Muscle layer of duodenum (tissue), 2 donors: Measurements from ENCODE around the gene CERK.
"Not testable (repeated sequence)": the region's sequence is repeated elsewhere in the genome, so short reads cannot be mapped to it uniquely, and the experiment has no call there.

Experiments
- H3K27ac ChIP-seq: one replicate; pipeline ENCODE4 v1.7.0; 2013; ENCODE audit warnings: mild to moderate bottlenecking, low read length
- H3K27me3 ChIP-seq: one replicate; pipeline ENCODE4 v1.7.0; 2013; ENCODE audit warnings: low read depth, mild to moderate bottlenecking, control low read depth, low read length
- H3K36me3 ChIP-seq, 2 donors: one replicate each; pipeline ENCODE4 v1.7.0; 2013; ENCODE audit warnings: low read length in 2 of 2, control low read depth in 1 of 2, mild to moderate bottlenecking in 1 of 2; ENCODE audit not compliant: insufficient read depth in 2 of 2, control insufficient read depth in 1 of 2
- H3K4me1 ChIP-seq, 2 donors: one replicate each; pipeline ENCODE4 v1.7.0; 2013; ENCODE audit warnings: low read length in 2 of 2, mild to moderate bottlenecking in 2 of 2, control low read depth in 1 of 2, moderate library complexity in 1 of 2; ENCODE audit not compliant: insufficient read depth in 2 of 2, control insufficient read depth in 1 of 2
- H3K4me3 ChIP-seq, 2 donors: one replicate each; pipeline ENCODE4 v1.7.0; 2013; ENCODE audit warnings: low read length in 2 of 2, low read depth in 1 of 2, mild to moderate bottlenecking in 1 of 2
- H3K9me3 ChIP-seq, 2 donors: one replicate each; pipeline ENCODE4 v1.7.0; 2013; ENCODE audit warnings: low read length in 2 of 2, control low read depth in 1 of 2, mild to moderate bottlenecking in 1 of 2; ENCODE audit not compliant: control insufficient read depth in 1 of 2
- donor health status: healthy.

The CERK gene

GRCh38 chr22:46634973-46635685, 102.9 kb downstream of the CERK start:
- H3K27me3 ChIP-seq, H3K9me3 ChIP-seq, H3K36me3 ChIP-seq, H3K27ac ChIP-seq, H3K4me3 ChIP-seq: not testable (repeated sequence)
- peaks cover 0 to 36% of the 10 kb centered on the region in 2 donors for H3K4me1 ChIP-seq
